Activated CD4-positive, alpha-beta T cell treated with anti-CD3 and anti-CD28 coated beads for 36 hours (primary cell): ENCODE results near the gene CHD6. TPM values are rescaled to one million over a fixed set of nuclear protein-coding genes. Genes with fewer than 3 reads are reported as not detected.

Experiments used
- ATAC-seq: fragments of 200-7000 bp; cut with Tn5 transposase; one replicate; pipeline ENCODE4 v1.10.0; 2021; ENCODE audit warnings: mild to moderate bottlenecking, moderate library complexity
- CTCF ChIA-PET: fragments of 350-600 bp; sonication (Branson Sonifier 250); formaldehyde crosslinking; loops from one replicate; lab custom pipeline; 2021; ENCODE audit warnings: antibody characterized with exemption; lab: Charles Lee
- POLR2A ChIA-PET: fragments of 350-600 bp; sonication (Branson Sonifier 250); formaldehyde crosslinking; loops from one replicate; lab custom pipeline; 2021; ENCODE audit warnings: antibody characterized with exemption, inconsistent platforms; lab: Charles Lee
- DNase-seq: peaks from one replicate; pipeline ENCODE4 v3.0.0-alpha.2; 2020
- H3K27ac Mint-ChIP-seq: one replicate; pipeline ENCODE4 v1.8.0; 2021; ENCODE audit warnings: mixed read lengths
- H3K27me3 Mint-ChIP-seq: one replicate; pipeline ENCODE4 v1.8.0; 2021; ENCODE audit warnings: mixed read lengths
- H3K36me3 Mint-ChIP-seq: one replicate; pipeline ENCODE4 v1.8.0; 2021; ENCODE audit warnings: low read depth, mixed read lengths
- H3K4me1 Mint-ChIP-seq: one replicate; pipeline ENCODE4 v1.8.0; 2021; ENCODE audit warnings: mixed read lengths
- H3K4me3 Mint-ChIP-seq: one replicate; pipeline ENCODE4 v1.8.0; 2021; ENCODE audit warnings: mild to moderate bottlenecking, moderate library complexity, mixed read lengths
- H3K9me3 Mint-ChIP-seq: one replicate; pipeline ENCODE4 v1.8.0; 2021; ENCODE audit warnings: low read depth, mixed read lengths
- intact Hi-C, 2 experiments: fragments of 100-400 bp; cut with DNase I in 1 of 2; cut with micrococcal nuclease in 1 of 2; formaldehyde crosslinking; loops; one replicate each; pipeline versions ENCODE4 v1.14.2 to v1.15.1; 2022 to 2024; cut with DNase I, micrococcal nuclease
- total RNA-seq, 2 experiments: library from RNA; stranded (reverse); gene quantifications; one replicate each; pipeline ENCODE4 v1.2.3, GENCODE V29; 2021

Gene CHD6
- total RNA-seq, 2 experiments from 2014 or later, result 30.2 to 34.0 TPM

DNA sequence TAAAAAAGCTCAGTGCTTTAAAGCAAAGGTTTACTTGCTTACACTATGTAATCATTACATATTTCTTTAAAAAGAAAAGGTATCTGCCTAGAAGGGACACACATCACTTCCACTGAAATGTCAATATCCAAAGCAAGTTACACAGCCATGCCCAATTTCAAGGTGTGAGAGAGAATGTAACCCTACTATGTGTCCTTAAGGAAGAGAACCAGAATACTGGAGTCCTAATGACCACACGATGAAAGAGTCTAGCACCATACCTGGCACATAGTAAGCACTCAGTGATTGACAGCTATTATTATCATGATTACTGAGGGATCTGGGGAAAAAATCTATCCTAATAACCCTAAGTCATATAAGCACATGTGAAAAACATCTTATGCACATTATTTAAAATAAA lies 10.4 kb downstream of the CHD6 start:
- Mint-ChIP-seq H3K27ac (no peak overlapping the region), H3K4me1 (peaks cover 46% of the 10 kb centered on the region), H3K4me3 (no peak overlapping the region), H3K9me3 (no peaks in the 10 kb centered on the region), H3K27me3 (no peaks in the 10 kb centered on the region), H3K36me3 (peaks cover 4% of the 10 kb centered on the region)
- DNase-seq, result no peak
- no peak for ATAC-seq
- intact Hi-C loops, result no loop called here
- ChIA-PET POLR2A (no interaction called here), CTCF (interaction anchor here (1.1 to 1.4 kb wide), 4 partner anchors 9 to 161 kb away, joined by 3 read pairs; no protein-coding TSS in a partner anchor)

- POLR2A ChIA-PET, result interaction anchor here (0.6 kb wide), 1 partner anchor 53 kb away, joined by 3 read pairs; no protein-coding TSS in a partner anchor
- no peak for DNase-seq
- CTCF ChIA-PET, result no interaction called here
- Mint-ChIP-seq H3K36me3 (peaks cover 30% of the 10 kb centered on the region), H3K27ac (no peak overlapping the region), H3K27me3 (no peaks in the 10 kb centered on the region), H3K4me1 (peaks cover 28% of the 10 kb centered on the region), H3K9me3 (peaks cover 24% of the 10 kb centered on the region), H3K4me3 (no peak overlapping the region)
- no peak for ATAC-seq
- intact Hi-C loops, result no loop called here
These were observed 14.2 kb downstream of the CHD6 start for GRCh38 chr20:41604002-41604401.

DNA sequence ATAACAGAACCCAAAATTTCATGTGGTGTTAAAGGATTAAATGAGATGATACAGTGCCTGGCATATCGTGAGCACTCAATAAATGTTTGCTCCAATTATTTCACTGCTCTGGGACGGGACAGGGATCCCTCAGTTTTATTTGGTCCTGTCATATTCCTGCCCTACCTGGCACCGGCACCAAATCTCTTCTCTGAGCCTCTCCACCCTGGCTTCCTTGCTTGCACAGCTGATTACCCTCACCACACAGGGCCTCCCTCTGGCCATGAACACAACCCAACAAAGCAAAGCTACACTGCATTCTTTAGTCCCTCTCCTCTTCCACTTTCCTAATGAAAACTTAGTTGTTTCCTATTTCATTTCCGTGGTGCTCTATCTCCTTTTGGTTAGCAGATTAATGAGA lies 16.4 kb downstream of the CHD6 start:
- Mint-ChIP-seq H3K36me3 (peaks cover 44% of the 10 kb centered on the region), H3K4me3 (no peak overlapping the region), H3K9me3 (peaks cover 38% of the 10 kb centered on the region), H3K27ac (no peak overlapping the region), H3K4me1 (peaks cover 8% of the 10 kb centered on the region), H3K27me3 (no peaks in the 10 kb centered on the region)
- intact Hi-C loops, result no loop called here
- DNase-seq (no peak), ATAC-seq (no peak)
- POLR2A ChIA-PET, result no interaction called here
- CTCF ChIA-PET, result no interaction called here

DNA sequence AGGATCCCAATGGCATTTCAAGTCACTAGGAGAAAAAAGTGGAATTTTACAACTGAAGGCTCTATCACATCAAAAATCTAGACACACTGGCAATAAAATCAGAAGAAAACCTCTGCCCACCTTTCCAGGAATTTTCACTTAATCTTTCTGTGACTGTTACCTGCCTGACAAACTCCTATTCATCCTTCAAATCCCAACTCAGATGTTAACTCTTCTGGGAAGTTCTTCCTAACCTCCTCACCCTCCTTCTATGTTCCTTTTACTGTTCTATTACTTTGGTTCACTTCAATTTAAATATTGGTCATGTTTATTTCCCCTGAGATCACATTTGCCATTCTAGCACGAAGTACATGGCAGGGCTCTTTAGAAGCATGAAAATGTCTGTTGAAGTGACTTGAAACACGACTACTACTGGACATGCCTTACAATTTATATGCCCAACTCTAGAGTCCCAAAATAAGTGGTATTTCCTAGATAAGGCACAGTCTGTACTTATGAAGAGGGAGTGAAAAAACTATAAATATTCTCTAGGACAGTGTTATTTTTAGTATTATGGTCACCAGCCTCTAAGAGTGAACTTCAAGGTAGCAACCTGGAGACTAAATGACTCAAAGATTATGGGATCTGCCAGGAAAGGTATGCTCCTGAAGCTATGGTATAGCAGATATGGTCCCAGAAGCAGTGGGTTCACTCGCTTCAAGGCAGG lies 17.1 kb downstream of the CHD6 start:
- H3K36me3 Mint-ChIP-seq, result peaks cover 50% of the 10 kb centered on the region
- intact Hi-C loops, result no loop called here
- DNase-seq (no peak), ATAC-seq (no peak)
- POLR2A ChIA-PET, result no interaction called here
- peaks cover 6% of the 10 kb centered on the region for H3K4me1 Mint-ChIP-seq
- peaks cover 44% of the 10 kb centered on the region for H3K9me3 Mint-ChIP-seq
- H3K27ac Mint-ChIP-seq, result no peak overlapping the region
- CTCF ChIA-PET, result no interaction called here
- H3K4me3 Mint-ChIP-seq, result no peak overlapping the region
- no peaks in the 10 kb centered on the region for H3K27me3 Mint-ChIP-seq

DNA sequence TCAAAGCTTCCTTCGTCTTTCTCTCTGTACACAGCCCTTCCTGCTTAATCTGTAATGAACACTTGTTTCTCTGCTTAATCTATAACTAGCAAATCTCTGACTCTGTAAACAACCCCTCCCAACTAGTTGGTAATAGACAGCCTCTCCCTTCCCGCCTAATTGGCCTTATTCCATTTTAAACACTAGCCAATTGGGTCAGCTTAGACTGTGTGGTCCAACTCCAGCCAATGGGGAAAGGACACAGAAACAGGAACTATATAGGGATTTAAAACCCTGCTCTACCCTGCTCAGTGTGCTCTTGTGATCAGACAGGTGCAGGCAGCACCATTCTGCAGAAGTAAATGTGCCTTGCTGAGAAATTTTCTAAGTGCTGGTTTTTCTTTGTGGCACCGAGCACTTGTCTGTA lies 18.5 kb downstream of the CHD6 start:
- peaks cover 4% of the 10 kb centered on the region for H3K4me1 Mint-ChIP-seq
- H3K4me3 Mint-ChIP-seq, result no peak overlapping the region
- peaks cover 55% of the 10 kb centered on the region for H3K9me3 Mint-ChIP-seq
- H3K27me3 Mint-ChIP-seq, result no peaks in the 10 kb centered on the region
- H3K27ac Mint-ChIP-seq, result no peak overlapping the region
- ATAC-seq (no peak), DNase-seq (no peak)
- intact Hi-C loops, result no loop called here
- peaks cover 62% of the 10 kb centered on the region for H3K36me3 Mint-ChIP-seq
- ChIA-PET POLR2A (no interaction called here), CTCF (no interaction called here)

- intact Hi-C loops, result no loop called here
- H3K4me1 Mint-ChIP-seq, result peaks cover 8% of the 10 kb centered on the region
- ChIA-PET CTCF (no interaction called here), POLR2A (no interaction called here)
- H3K9me3 Mint-ChIP-seq, result peaks cover 61% of the 10 kb centered on the region
- H3K36me3 Mint-ChIP-seq, result peaks cover 70% of the 10 kb centered on the region
- H3K27ac Mint-ChIP-seq, result no peak overlapping the region
- ATAC-seq (no peak), DNase-seq (no peak)
- no peaks in the 10 kb centered on the region for H3K27me3 Mint-ChIP-seq
- H3K4me3 Mint-ChIP-seq, result no peak overlapping the region
These were observed 19.5 kb downstream of the CHD6 start for GRCh38 chr20:41598719-41599118.

DNA sequence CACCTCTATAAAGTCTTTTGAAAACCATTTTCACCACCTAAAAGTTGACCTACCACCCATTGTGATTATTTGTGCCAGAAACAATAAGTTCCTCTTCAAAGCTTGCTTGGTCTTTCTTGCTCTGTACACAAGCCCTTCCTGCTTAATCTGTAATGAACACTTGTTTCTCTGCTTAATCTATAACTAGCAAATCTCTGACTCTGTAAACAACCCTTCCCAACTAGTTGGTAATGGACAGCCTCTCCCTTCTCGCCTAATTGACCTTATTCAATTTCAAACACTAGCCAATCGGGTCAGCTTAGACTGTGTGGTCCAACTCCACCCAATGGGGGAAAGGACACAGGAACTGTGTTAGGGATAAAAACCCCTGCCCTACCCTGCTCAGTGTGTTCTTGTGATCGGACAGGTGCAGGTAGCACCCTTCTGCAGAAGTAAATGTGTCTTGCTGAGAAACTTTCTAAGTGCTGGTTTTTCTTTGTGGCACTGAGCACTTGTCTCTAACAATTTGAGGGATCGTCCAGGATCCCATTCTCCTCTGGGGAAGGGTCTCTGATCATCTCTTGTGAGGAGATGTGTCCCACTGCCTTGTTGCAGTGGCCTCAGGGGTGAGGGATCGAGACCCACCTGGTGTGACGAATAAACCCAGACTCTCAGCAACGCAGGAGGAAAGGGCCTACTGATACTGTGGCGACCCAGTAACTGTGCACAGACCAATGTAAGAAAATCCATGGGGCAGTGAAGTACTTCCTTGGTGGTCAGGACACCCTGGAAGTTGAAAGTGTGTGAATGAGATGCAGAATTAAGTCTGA lies 23.5 kb downstream of the CHD6 start:
- H3K27ac Mint-ChIP-seq, result no peak overlapping the region
- no peaks in the 10 kb centered on the region for H3K27me3 Mint-ChIP-seq
- H3K9me3 Mint-ChIP-seq, result peaks cover 45% of the 10 kb centered on the region
- peaks cover 56% of the 10 kb centered on the region for H3K36me3 Mint-ChIP-seq
- peaks cover 19% of the 10 kb centered on the region for H3K4me1 Mint-ChIP-seq
- ChIA-PET CTCF (no interaction called here), POLR2A (no interaction called here)
- intact Hi-C loops, result no loop called here
- ATAC-seq (no peak), DNase-seq (no peak)
- H3K4me3 Mint-ChIP-seq, result no peak overlapping the region

- Mint-ChIP-seq H3K27ac (no peak overlapping the region), H3K4me1 (peaks cover 19% of the 10 kb centered on the region), H3K9me3 (peaks cover 36% of the 10 kb centered on the region), H3K4me3 (no peak overlapping the region), H3K27me3 (no peaks in the 10 kb centered on the region), H3K36me3 (peaks cover 48% of the 10 kb centered on the region)
- intact Hi-C loops, result no loop called here
- ChIA-PET CTCF (no interaction called here), POLR2A (no interaction called here)
- DNase-seq, result no peak
- no peak for ATAC-seq
These were observed 25.5 kb downstream of the CHD6 start for GRCh38 chr20:41592516-41593216.

DNA sequence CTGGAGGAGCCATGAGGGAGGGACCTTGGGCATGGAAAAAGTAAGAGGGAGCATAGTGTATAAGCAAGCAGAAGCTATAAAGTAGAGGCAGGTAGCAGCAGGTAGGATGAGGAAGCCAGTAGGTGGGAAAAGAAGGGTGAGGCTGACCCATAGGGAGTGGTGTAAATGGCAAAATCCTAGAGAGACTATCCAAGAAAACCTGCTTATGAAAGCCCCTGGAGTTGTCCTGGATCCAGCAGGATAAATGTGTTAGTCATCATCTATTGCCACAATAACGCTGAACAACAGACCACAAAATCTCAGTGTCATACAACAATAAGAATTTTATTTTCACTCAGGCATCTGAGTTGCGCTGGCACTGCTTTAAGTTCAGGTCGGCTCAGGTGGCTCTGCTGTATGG lies 30.2 kb downstream of the CHD6 start:
- peaks cover 19% of the 10 kb centered on the region for H3K9me3 Mint-ChIP-seq
- ChIA-PET CTCF (no interaction called here), POLR2A (no interaction called here)

DNA sequence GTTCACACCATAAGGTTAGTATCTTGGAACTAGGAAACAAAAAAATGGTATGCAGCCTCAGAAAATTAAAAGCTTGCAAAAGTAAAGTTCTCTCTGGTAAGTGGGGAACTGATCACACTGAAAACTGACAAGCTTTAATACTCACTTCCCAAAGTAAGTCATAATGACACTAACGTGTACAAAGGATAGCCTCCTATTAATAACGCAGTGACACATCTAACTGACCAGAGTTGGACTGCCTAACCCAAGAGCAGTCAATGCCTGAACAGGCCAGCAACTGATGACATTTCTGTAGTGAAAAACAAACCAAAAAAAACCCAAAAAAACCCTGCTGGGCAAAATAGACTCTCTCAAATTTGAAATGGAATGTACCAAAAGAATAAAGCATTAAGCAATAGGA lies 30.7 kb downstream of the CHD6 start:
- DNase-seq (no peak), ATAC-seq (no peak)
- ChIA-PET POLR2A (no interaction called here), CTCF (no interaction called here)
- H3K27me3 Mint-ChIP-seq, result no peaks in the 10 kb centered on the region
- no peak overlapping the region for H3K4me3 Mint-ChIP-seq
- H3K9me3 Mint-ChIP-seq, result peaks cover 19% of the 10 kb centered on the region
- H3K36me3 Mint-ChIP-seq, result peaks cover 40% of the 10 kb centered on the region
- intact Hi-C loops, result no loop called here
- H3K27ac Mint-ChIP-seq, result no peak overlapping the region
- H3K4me1 Mint-ChIP-seq, result peaks cover 15% of the 10 kb centered on the region

More for the DNA sequence above, 30.2 kb downstream of the CHD6 start:
- H3K36me3 Mint-ChIP-seq, result peaks cover 40% of the 10 kb centered on the region
- no peak overlapping the region for H3K27ac Mint-ChIP-seq
- intact Hi-C loops, result no loop called here
- no peak for DNase-seq
- H3K27me3 Mint-ChIP-seq, result no peaks in the 10 kb centered on the region
- H3K4me1 Mint-ChIP-seq, result peaks cover 14% of the 10 kb centered on the region
- H3K4me3 Mint-ChIP-seq, result no peak overlapping the region
- no peak for ATAC-seq

DNA sequence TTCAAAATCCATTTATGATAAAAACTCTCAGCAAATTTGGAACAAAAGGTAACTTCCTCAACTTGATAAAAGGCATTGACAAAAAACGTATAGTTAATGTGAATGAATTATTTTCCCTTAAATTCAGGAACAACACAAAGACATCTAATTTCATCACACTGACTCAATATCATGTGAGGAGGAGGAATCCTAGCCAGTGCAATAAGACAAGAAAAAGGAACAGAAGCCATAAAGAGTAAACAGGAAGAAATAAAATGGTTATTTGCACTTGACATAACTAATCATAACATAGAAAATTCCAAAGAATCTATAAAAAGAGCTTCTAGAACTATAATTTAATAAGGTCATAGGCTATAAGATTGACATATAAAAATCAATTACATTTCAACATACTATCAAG lies 31.4 kb downstream of the CHD6 start:
- ChIA-PET POLR2A (no interaction called here), CTCF (interaction anchor here (1.1 kb wide), 1 partner anchor 21 kb away, joined by 3 read pairs; no protein-coding TSS in a partner anchor)
- peaks cover 40% of the 10 kb centered on the region for H3K36me3 Mint-ChIP-seq
- intact Hi-C loops, result no loop called here
- H3K4me3 Mint-ChIP-seq, result no peak overlapping the region
- DNase-seq (no peak), ATAC-seq (no peak)
- no peak overlapping the region for H3K27ac Mint-ChIP-seq
- peaks cover 20% of the 10 kb centered on the region for H3K4me1 Mint-ChIP-seq
- H3K27me3 Mint-ChIP-seq, result no peaks in the 10 kb centered on the region
- peaks cover 19% of the 10 kb centered on the region for H3K9me3 Mint-ChIP-seq
